Thoracic aorta (tissue), 2 donors: ENCODE data around the gene DNAH8. TPM values are rescaled to one million over a fixed set of nuclear protein-coding genes. Genes with fewer than 3 reads are reported as not detected.

ENCODE experiments used
- ATAC-seq: fragments of 150-250 bp; one replicate; pipeline ENCODE4 v1.8.0; 2017; ENCODE audit warnings: low read depth; ENCODE audit not compliant: insufficient number of reproducible peaks, low FRiP score
- DNase-seq: peaks from one replicate; pipeline ENCODE4 v3.0.0-alpha.2; 2020; ENCODE audit warnings: low spot score
- H3K27ac ChIP-seq, 2 donors: fragments of 200-600 bp; sonication (generic); 1 replicate in 1 of 2; 2 replicates in 1 of 2; pipeline ENCODE4 v1.5.1; 2016; ENCODE audit warnings: mild to moderate bottlenecking in 2 of 2, moderate library complexity in 2 of 2
- H3K27me3 ChIP-seq: fragments of 200-600 bp; sonication (generic); replicated peaks from 2 replicates; pipeline ENCODE4 v1.6.0; 2016; ENCODE audit warnings: mild to moderate bottlenecking; ENCODE audit not compliant: insufficient read depth
- H3K36me3 ChIP-seq: fragments of 200-600 bp; sonication (generic); one replicate; pipeline ENCODE4 v1.5.1; 2016
- H3K4me1 ChIP-seq, 2 donors: fragments of 200-600 bp; sonication (generic); 1 replicate in 1 of 2; 2 replicates in 1 of 2; pipeline versions ENCODE4 v1.5.1 to v1.6.0; 2016; ENCODE audit warnings: low read depth in 2 of 2, mild to moderate bottlenecking in 1 of 2; ENCODE audit not compliant: control insufficient read depth in 1 of 2
- H3K4me3 ChIP-seq: fragments of 200-600 bp; sonication (generic); 2 replicates; pipeline ENCODE4 v1.5.1; 2016; ENCODE audit warnings: mild to moderate bottlenecking
- H3K9me3 ChIP-seq: fragments of 200-600 bp; sonication (generic); 2 replicates; pipeline ENCODE4 v1.5.1; 2016
- CTCF ChIP-seq: fragments of 200-600 bp; sonication (generic); IDR thresholded peaks from one replicate; pipeline ENCODE4 v1.5.1; 2019; ENCODE audit warnings: antibody characterized with exemption
- total RNA-seq, 2 donors: library from RNA; depleted of rRNA; stranded (reverse); fragments of >200 nt; gene quantifications; one replicate each; pipeline versions ENCODE4 v1.1.0 to v1.2.3, GENCODE V29; 2016

The DNAH8 gene
- total RNA-seq, 2 donors from 2014 or later = 0.14 TPM; not detected in 1

DNA sequence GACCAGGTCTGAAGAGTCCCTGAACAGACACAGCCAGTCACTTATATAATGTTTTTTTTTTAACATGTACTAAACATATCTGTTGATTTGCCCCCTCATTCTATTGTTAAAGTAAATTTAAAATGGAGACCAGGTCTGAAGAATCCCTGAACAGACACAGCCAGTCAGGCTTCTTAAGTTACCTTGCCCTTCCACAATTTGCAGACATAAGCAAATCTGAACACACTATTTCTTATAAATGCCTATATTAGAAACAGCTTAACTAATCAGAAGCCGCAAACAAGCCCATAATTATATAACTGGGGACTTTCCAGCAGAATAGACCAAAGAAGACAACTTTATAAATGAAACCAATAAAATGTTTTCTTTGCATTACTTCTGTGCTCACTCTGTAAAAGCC is 118.2 kb downstream of the DNAH8 start:
- no peak overlapping the region for H3K27ac ChIP-seq
- no peaks in the 10 kb centered on the region for H3K36me3 ChIP-seq
- ATAC-seq (no peak), DNase-seq (no peak)
- no peaks in the 10 kb centered on the region for H3K9me3 ChIP-seq
- no peak overlapping the region for H3K4me3 ChIP-seq
- no peaks in the 10 kb centered on the region for H3K4me1 ChIP-seq
- no peak for TF ChIP-seq CTCF
- H3K27me3 ChIP-seq = no peaks in the 10 kb centered on the region

DNA sequence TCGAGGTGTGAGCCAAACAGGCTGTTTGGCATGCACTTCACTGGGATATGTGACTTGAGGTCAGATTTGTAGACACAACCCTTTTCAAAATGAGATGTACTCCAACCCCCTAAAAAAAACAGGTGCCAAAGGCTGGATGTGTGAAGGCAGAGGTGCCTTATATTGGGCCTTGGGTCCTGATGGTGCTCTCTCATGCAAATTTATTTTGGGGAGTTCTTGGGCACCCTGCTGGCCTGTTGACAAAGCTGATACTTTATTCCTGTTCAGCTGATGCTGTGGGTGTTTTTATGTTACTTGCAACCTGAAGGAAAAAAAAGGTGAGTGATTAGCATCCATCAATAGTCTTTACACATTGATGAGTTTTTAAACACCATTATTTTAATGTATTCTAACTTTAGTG is 121.5 kb downstream of the DNAH8 start:
- Histone ChIP-seq H3K4me1 (no peaks in the 10 kb centered on the region), H3K4me3 (no peak overlapping the region), H3K9me3 (no peaks in the 10 kb centered on the region), H3K27ac (no peak overlapping the region), H3K36me3 (no peaks in the 10 kb centered on the region), H3K27me3 (no peaks in the 10 kb centered on the region)
- ATAC-seq = no peak
- no peak for TF ChIP-seq CTCF
- no peak for DNase-seq

GRCh38 chr6:38837101-38837500 is 122.0 kb downstream of the DNAH8 start:
- Histone ChIP-seq H3K36me3 (no peaks in the 10 kb centered on the region), H3K27ac (no peak overlapping the region), H3K4me3 (no peak overlapping the region), H3K9me3 (no peaks in the 10 kb centered on the region), H3K27me3 (no peaks in the 10 kb centered on the region), H3K4me1 (no peaks in the 10 kb centered on the region)
- ATAC-seq = no peak
- no peak for TF ChIP-seq CTCF
- DNase-seq = no peak

DNA sequence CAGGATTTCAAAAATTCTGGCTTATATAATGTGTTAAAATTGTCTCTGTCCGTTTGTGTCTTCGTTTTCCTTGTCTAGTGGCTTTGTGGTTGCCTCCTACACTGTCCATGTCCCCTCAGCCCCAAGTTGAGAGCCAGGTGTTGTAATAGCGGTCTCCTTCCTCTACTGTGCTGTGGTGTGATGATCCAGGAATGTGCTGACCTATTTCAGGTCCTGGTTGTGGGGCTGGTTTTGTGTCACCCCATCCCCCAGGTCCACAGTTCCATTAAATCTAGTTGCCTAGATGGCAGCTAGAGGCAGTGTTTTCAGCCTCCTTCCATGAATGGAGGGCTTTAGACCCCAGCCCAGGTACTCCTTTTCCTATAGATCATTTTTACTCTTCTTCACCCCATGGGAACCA is 128.7 kb downstream of the DNAH8 start:
- H3K9me3 ChIP-seq = no peaks in the 10 kb centered on the region
- ATAC-seq (no peak), DNase-seq (no peak)
- H3K4me3 ChIP-seq = no peak overlapping the region
- no peaks in the 10 kb centered on the region for H3K4me1 ChIP-seq
- TF ChIP-seq CTCF = no peak
- H3K36me3 ChIP-seq = no peaks in the 10 kb centered on the region
- H3K27me3 ChIP-seq = no peaks in the 10 kb centered on the region
- no peak overlapping the region for H3K27ac ChIP-seq

GRCh38 chr6:38845931-38846330 is 130.8 kb downstream of the DNAH8 start:
- no peaks in the 10 kb centered on the region for H3K4me1 ChIP-seq
- no peak for ATAC-seq
- DNase-seq = no peak
- H3K36me3 ChIP-seq = no peaks in the 10 kb centered on the region
- H3K9me3 ChIP-seq = no peaks in the 10 kb centered on the region
- H3K4me3 ChIP-seq = no peak overlapping the region
- no peak overlapping the region for H3K27ac ChIP-seq
- TF ChIP-seq CTCF = no peak
- H3K27me3 ChIP-seq = no peaks in the 10 kb centered on the region
